GM18873 (cell line): ENCODE measurements around the gene VRK1.

Source experiments
- ATAC-seq: cut with Tn5 transposase; IDR thresholded peaks from one replicate; pipeline ENCODE4 v1.9.1; 2021; ENCODE audit warnings: mild to moderate bottlenecking, moderate library complexity, moderate number of reproducible peaks; ENCODE audit not compliant: unreplicated experiment, low FRiP score

The VRK1 gene

GRCh38 chr14:96817750-96818666 lies 20.8 kb downstream of the VRK1 start:
- ATAC-seq = no peak

- ATAC-seq = no peak
Measured at GRCh38 chr14:96821501-96821900, 24.3 kb downstream of the VRK1 start.

- ATAC-seq = no peak
Measured at GRCh38 chr14:96823652-96824051, 26.5 kb downstream of the VRK1 start.

GRCh38 chr14:96824283-96824682 lies 27.1 kb downstream of the VRK1 start:
- ATAC-seq = no peak

- no peak for ATAC-seq
Measured at GRCh38 chr14:96826818-96827217, 29.6 kb downstream of the VRK1 start.

GRCh38 chr14:96827290-96827689 lies 30.1 kb downstream of the VRK1 start:
- ATAC-seq = no peak

- no peak for ATAC-seq
Measured at GRCh38 chr14:96829791-96830190, 32.6 kb downstream of the VRK1 start.

GRCh38 chr14:96830946-96831345 lies 33.8 kb downstream of the VRK1 start:
- ATAC-seq = no peak

- no peak for ATAC-seq
Measured at GRCh38 chr14:96832351-96832750, 35.2 kb downstream of the VRK1 start.

- ATAC-seq = no peak
Measured at GRCh38 chr14:96838449-96838848, 41.3 kb downstream of the VRK1 start.

- ATAC-seq = no peak
Measured at GRCh38 chr14:96839251-96839650, 42.1 kb downstream of the VRK1 start.

GRCh38 chr14:96843137-96843536 lies 46.0 kb downstream of the VRK1 start:
- ATAC-seq = no peak

- ATAC-seq = no peak
Measured at GRCh38 chr14:96844857-96845570, 47.8 kb downstream of the VRK1 start.

- no peak for ATAC-seq
Measured at GRCh38 chr14:96847451-96847850, 50.3 kb downstream of the VRK1 start.

- no peak for ATAC-seq
Measured at GRCh38 chr14:96848011-96848410, 50.8 kb downstream of the VRK1 start.

GRCh38 chr14:96849733-96850132 lies 52.6 kb downstream of the VRK1 start:
- no peak for ATAC-seq

- no peak for ATAC-seq
Measured at GRCh38 chr14:96851694-96852381, 54.7 kb downstream of the VRK1 start.

GRCh38 chr14:96852823-96853422 lies 55.7 kb downstream of the VRK1 start:
- peak; percentile 52 for ATAC-seq

GRCh38 chr14:96858643-96859042 lies 61.5 kb downstream of the VRK1 start:
- ATAC-seq = no peak

- no peak for ATAC-seq
Measured at GRCh38 chr14:96861568-96862310, 64.6 kb downstream of the VRK1 start.
